Uterus (tissue), 2 donors: ENCODE measurements around the gene AATF.

Source experiments
- CTCF ChIP-seq, 4 experiments: fragments of 200-600 bp in 2 of 4; fragments of 450-650 bp in 2 of 4; sonication (generic) in 2 of 4; IDR thresholded peaks; one replicate each; pipeline ENCODE4 v1.5.1; 2016 to 2019; ENCODE audit warnings: antibody characterized with exemption in 4 of 4, mild to moderate bottlenecking in 2 of 4, moderate library complexity in 1 of 4
- POLR2A ChIP-seq, 2 donors: fragments of 450-650 bp; IDR thresholded peaks; one replicate each; pipeline ENCODE4 v1.6.1; 2016; ENCODE audit warnings: antibody characterized with exemption in 2 of 2, mild to moderate bottlenecking in 1 of 2, moderate library complexity in 1 of 2

- TF ChIP-seq CTCF (IDR thresholded peaks at IDR 0.05) (no peak), POLR2A (IDR thresholded peaks at IDR 0.05) (no peak)
These were observed 138.2 kb downstream of the AATF start for GRCh38 chr17:37086948-37087347.
